GM03348 (cell line): Measurements from ENCODE around the gene ATXN7L1.

Experiments used
- DNase-seq: peaks from one replicate; pipeline ENCODE4 v3.0.0; 2012; ENCODE audit warnings: low spot score

Gene ATXN7L1

GRCh38 chr7:105778956-105779355 lies 97.4 kb downstream of the ATXN7L1 start:
- no peak for DNase-seq

GRCh38 chr7:105776986-105777910 lies 99.2 kb downstream of the ATXN7L1 start:
- DNase-seq, result no peak

GRCh38 chr7:105776068-105776790 lies 100.2 kb downstream of the ATXN7L1 start:
- peak; percentile 94 for DNase-seq

DNA sequence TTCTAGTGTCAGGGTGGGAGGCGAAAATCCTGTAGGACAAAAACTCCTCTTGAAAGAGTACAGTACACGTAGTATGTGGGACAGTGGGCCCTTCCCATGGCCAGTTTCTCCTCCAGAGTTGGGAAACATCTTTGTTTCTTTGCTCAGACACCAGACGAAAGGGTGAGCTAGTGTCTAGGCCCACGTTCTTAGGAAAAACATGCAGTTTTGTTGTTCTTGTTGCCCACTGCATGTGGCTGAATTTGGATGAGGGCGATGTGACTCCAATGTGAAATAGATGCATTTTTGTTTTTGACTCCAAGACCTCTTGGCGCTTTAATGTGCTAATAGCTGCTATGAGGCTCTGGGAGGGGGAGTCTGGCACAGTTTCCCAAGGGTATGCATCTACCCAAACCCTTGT lies 100.8 kb downstream of the ATXN7L1 start:
- DNase-seq, result no peak

- no peak for DNase-seq
These were observed 103.4 kb downstream of the ATXN7L1 start for GRCh38 chr7:105773030-105773460.

DNA sequence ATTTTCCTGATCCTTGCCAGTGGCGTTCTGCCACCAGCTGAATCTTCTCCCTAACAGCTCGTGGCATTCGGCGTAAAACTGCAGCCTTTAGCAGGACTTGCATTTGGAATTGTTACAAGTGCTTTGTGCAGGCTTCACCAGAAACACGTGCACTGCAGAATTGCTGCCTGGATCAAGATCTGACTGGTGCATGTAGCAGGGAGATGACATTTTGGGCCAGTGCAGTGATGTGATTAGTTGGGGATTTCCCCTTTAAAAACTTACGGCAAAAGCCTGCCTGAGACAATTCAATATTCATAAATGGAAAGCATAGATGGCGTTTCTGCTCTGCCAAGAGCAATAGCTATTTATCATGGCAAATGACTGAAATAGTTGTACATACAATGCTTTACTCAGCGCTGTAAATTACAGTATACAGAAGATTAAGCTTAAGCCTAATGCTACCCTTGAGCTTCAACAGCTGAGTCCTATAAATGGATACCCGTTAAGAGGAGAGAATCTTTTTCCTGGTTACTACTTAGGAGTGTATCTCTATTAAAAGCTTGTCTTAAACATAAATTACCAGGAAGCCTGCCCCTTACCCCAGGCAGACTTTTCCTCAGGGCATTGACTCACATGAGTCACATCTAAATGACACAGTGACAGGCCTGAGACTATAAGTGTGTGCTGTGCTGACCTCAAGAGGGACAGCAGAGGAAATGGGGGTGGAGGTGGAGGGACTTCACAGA lies 106.3 kb downstream of the ATXN7L1 start:
- peak; percentile 16 for DNase-seq

GRCh38 chr7:105768898-105769507 lies 107.4 kb downstream of the ATXN7L1 start:
- DNase-seq, result no peak

- no peak for DNase-seq
These were observed 108.3 kb downstream of the ATXN7L1 start for GRCh38 chr7:105768117-105768516.

GRCh38 chr7:105766421-105767073 lies 109.9 kb downstream of the ATXN7L1 start:
- no peak for DNase-seq

DNA sequence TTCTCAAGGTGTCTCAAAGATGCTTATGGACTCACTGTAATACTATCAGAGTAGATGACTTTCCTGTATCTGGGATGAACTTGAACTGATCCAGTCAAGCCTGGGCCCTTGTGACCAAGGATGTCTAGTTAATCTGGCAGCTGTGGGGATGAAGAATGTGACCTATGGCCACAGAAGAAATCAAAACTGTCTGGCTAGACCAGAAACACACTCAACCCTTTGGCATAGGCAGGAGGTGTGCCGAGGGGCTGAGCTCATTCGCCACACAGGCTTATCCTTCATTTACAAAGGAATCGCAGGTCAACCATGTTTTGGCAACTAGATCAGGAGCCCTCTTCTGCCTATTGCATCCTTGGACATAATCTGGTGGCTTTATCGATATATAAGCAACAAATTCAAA lies 110.6 kb downstream of the ATXN7L1 start:
- no peak for DNase-seq

- peak; percentile 19 for DNase-seq
These were observed 111.9 kb downstream of the ATXN7L1 start for GRCh38 chr7:105764506-105764905.

DNA sequence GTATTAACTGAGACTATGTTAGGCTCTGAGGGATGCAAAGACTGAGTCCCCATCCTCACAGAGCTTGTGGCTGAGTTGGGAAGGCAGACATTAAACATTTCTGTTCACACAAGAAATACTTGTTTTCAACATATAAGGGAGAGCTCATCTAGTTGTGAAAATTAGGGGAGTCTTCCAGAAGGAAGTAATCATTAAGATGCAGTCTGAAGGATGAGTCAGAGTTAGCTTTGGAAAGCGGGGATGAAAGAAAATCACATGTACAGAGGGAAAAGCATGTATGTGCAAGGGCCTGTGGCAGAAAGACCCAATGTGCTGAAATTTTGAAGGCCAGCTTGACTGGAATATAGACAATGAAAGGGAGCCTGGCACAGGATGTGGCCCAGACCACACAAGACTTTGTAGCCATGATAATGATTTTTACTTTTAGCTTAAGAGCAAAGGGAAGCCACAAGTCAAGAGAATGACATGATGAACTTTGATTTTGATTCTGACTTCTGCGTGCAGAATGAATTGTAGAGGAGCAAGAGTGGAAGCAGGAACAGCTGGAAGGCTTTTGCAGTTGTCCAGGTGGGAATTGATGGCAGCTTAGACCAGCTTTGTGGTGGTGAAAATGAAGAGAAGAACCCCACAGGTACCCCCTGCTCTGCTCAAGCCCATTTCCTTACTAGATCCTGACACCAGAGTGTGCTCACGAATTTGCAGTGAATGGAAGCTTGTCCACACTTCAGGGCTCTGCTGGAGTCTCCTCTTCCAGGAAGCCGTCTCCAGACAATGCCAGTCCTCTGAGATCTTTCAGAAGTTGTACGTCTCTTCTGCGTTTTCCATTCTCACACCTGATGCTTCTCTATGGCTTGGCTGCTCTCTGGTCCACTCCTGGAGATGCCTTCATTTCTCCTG lies 115.6 kb downstream of the ATXN7L1 start:
- peak; percentile 32 for DNase-seq

DNA sequence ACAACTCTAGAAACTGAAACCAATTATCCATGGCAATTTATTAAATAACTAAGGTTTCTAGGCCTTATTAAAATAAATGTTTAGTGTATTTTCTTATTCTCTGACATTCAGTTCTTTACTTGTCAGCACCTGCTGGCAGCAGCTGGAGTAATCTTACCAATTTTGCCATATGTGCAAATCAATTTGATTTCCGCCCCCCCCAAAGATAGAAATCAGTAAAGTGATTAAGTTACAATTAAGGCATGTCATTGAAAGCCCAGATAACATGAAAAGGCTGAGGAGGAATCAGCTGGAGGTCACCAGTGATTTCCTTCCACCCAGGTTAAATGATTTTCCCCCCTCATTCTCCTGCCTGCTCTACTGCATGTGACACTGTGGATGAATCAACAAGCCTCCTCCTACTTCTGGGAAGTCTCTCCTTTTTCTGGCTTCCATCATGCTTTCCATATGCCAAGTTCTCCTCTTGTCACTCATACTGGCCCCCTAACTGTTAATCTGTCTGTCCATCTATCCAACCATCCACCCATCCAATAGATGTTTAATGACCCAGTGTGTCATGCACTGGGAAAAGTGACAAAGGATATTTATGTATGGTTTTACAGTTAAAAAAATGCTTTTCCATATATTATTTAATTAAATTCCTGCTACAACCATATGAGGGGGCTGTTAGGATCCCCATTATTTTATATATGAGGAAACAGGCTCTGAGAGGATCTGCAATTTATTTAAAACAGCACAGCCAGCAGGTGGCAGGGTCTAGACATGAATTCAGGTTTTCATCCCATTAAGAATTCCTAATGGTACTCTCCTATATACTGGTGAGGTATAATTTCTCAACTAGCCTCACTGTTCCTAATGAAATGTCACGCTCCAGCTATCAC lies 116.5 kb downstream of the ATXN7L1 start:
- DNase-seq, result peak; percentile 64

GRCh38 chr7:105756367-105756766 lies 120.0 kb downstream of the ATXN7L1 start:
- no peak for DNase-seq

- DNase-seq, result no peak
These were observed 123.6 kb downstream of the ATXN7L1 start for GRCh38 chr7:105752671-105753275.

- no peak for DNase-seq
These were observed 125.3 kb downstream of the ATXN7L1 start for GRCh38 chr7:105751054-105751453.

DNA sequence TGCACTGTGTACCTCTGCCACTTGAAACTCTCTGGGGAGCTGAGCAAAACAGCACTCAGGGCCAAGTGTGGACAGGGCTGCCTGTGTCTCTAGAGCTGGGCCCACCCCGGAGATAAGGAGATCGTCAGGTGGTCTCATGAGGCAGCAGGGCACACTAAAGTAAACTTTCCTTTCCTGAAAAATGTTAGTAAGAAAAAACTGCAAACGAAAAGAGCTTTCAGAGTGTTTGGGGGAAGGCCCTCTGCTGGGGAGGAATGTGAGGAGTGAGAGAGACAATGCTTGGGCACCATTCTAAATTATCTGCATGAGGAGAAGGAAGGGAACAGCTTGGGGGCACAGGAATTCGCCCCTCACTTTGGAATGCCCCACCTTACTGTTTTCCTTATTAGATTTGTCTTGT lies 127.7 kb downstream of the ATXN7L1 start:
- DNase-seq, result no peak

DNA sequence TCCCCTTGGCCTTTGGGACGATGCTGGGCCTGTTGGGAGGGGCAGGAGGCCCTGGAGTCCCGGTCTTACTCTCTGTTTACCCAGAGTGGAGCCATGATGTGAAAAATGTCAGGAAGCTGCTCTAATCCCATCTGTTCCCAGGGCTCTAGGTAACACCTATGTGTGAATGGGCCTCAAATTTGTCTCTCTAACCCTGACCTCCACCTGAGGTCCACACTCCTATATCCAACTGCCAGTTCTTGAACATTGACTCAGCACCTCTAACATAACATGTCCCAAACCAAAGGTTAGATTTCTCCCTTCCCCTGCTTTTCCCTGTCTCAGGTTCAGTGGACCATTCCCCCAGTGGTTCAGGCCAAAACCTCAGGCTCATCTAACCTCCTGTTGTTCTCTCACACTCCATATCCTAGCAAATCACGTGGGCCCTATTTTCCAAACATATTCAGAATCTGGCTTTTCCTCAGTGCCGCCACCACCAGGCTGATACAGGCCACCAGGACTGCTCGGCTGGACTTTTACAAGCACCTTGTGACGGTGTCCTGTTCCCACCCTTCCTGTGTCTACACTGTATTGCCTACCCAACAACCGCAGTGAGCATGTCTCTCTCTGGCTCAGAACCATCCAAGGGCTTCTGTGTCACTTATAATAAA lies 130.6 kb downstream of the ATXN7L1 start:
- no peak for DNase-seq
